GM12865 (cell line): ENCODE results near the gene WWP2.

Experiments
- DNase-seq: peaks from one replicate; pipeline ENCODE4 v3.0.0; 2010; ENCODE audit warnings: low read depth
- H3K4me3 ChIP-seq: 2 replicates; pipeline ENCODE4 v1.5.1; 2011; ENCODE audit warnings: mild to moderate bottlenecking, low read depth, low read length, control low read depth
- TF ChIP-seq, protein P1 (sequence below): IDR thresholded peaks from 2 replicates; pipeline ENCODE4 v1.5.1; 2011; ENCODE audit warnings: low read length, control low read depth, low read depth, inconsistent platforms; ENCODE audit not compliant: insufficient read depth; ENCODE audit errors: missing control alignments

The WWP2 gene

DNA sequence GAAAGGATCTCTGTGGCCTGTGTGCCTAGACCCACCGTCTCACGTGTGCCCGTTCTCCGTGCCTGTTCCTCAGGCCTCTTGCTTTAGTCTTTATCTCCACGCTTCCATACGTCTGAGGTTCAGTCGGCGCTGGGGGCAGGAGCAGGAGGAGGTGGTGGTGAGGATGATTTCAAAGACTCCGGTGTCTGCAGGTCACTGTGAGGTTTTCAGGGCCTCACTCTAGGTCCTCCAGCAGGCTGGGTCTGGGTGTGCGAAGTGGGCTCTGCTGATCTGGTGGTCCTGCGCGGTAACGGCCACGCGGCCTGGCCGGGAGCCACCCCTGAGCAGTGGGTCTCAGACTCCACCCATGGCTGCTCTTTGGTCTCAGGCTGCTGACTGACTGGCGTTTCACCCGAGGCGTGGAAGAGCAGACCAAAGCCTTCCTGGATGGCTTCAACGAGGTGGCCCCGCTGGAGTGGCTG, 174.6 kb downstream of the WWP2 start:
- TF ChIP-seq, protein P1, sequence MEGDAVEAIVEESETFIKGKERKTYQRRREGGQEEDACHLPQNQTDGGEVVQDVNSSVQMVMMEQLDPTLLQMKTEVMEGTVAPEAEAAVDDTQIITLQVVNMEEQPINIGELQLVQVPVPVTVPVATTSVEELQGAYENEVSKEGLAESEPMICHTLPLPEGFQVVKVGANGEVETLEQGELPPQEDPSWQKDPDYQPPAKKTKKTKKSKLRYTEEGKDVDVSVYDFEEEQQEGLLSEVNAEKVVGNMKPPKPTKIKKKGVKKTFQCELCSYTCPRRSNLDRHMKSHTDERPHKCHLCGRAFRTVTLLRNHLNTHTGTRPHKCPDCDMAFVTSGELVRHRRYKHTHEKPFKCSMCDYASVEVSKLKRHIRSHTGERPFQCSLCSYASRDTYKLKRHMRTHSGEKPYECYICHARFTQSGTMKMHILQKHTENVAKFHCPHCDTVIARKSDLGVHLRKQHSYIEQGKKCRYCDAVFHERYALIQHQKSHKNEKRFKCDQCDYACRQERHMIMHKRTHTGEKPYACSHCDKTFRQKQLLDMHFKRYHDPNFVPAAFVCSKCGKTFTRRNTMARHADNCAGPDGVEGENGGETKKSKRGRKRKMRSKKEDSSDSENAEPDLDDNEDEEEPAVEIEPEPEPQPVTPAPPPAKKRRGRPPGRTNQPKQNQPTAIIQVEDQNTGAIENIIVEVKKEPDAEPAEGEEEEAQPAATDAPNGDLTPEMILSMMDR, result no peak
- no peak overlapping the region for H3K4me3 ChIP-seq
- no peak for DNase-seq

DNA sequence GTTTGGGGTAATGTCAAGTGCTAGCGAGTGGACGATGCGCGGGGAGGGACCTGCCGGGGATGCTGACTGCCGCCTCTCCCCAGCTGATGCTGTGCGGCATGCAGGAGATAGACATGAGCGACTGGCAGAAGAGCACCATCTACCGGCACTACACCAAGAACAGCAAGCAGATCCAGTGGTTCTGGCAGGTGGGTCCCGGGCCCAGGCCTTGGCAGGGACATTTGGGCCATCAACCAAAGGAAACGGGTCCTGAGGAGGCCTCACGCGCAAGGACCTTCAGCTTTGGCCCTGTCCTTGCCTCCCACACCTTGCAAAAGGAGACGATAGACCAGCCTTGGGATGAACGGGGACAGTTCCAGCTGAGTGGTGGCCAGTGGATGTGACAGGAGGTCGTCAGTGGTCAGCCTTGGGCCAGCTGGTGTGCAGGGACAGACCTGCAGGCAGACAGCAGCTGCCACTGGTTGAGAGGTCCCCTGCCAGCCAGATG, 175.4 kb downstream of the WWP2 start:
- no peak for DNase-seq
- TF ChIP-seq, protein P1, result no peak
- no peak overlapping the region for H3K4me3 ChIP-seq

DNA sequence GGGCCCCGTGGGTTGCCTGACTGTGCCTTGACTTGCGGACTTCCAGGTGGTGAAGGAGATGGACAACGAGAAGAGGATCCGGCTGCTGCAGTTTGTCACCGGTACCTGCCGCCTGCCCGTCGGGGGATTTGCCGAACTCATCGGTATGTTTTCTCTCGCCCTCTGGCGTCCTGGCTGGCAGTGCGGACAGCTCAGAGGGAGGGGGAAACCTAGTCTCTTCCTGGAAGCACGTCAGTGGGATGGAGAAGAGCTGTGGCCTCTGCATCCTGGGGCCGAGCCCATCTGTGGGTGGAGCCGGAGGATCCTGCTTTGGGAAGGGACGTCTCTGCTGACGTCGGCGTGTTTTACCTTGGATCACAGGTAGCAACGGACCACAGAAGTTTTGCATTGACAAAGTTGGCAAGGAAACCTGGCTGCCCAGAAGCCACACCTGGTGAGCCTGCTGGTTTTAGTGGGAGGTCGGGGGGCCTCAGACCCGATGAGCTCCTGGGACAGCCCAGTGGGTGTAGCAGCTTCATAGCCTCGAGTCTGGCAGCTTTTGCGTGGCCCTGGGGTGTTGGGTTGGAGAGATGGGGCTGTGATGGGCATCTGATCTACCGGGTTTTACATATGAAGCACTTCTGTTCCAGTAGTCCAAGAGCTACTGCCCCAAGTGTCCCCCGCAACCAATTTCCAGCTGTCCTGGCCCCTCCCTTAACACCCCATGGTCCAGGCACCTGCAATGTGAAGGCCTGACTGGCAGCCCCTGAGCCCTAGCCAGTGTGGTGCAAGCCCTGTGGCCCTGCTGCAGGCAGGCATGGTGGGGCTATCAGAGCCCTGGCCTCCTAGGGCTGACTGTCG, 177.1 kb downstream of the WWP2 start:
- TF ChIP-seq, protein P1, result no peak
- DNase-seq, result no peak
- H3K4me3 ChIP-seq, result no peak overlapping the region

DNA sequence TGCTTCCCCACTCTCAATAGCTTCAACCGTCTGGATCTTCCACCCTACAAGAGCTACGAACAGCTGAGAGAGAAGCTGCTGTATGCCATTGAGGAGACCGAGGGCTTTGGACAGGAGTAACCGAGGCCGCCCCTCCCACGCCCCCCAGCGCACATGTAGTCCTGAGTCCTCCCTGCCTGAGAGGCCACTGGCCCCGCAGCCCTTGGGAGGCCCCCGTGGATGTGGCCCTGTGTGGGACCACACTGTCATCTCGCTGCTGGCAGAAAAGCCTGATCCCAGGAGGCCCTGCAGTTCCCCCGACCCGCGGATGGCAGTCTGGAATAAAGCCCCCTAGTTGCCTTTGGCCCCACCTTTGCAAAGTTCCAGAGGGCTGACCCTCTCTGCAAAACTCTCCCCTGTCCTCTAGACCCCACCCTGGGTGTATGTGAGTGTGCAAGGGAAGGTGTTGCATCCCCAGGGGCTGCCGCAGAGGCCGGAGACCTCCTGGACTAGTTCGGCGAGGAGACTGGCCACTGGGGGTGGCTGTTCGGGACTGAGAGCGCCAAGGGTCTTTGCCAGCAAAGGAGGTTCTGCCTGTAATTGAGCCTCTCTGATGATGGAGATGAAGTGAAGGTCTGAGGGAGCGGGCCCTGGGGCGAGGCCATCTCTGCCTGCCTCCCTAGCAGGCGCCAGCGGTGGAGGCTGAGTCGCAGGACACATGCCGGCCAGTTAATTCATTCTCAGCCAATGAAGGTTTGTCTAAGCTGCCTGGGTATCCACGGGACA, 177.9 kb downstream of the WWP2 start:
- DNase-seq, result no peak
- TF ChIP-seq, protein P1, result no peak

DNA sequence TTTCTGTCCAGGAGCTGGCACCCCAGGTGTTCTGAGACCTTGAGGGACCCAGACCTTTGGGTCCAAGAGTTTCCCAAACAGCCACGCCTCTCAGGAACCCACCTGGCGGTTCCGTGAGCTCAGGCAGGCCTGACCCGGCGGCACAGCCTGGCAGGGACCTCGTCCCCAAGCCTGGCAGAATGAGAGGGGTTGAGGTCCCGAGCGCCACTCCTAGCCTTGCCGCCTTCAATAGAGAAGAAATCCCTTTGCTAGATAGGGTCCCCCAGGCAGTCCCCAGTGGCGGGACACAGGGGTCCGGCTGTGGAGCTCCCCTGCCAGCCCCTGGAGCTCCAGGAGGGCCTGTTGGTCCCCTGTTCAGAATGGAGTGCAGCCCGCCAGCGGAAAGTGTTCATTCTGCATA, 178.5 kb downstream of the WWP2 start:
- no peak overlapping the region for H3K4me3 ChIP-seq
- DNase-seq, result no peak
- TF ChIP-seq, protein P1, result no peak

More for the DNA sequence above, 177.9 kb downstream of the WWP2 start:
- no peak overlapping the region for H3K4me3 ChIP-seq

DNA sequence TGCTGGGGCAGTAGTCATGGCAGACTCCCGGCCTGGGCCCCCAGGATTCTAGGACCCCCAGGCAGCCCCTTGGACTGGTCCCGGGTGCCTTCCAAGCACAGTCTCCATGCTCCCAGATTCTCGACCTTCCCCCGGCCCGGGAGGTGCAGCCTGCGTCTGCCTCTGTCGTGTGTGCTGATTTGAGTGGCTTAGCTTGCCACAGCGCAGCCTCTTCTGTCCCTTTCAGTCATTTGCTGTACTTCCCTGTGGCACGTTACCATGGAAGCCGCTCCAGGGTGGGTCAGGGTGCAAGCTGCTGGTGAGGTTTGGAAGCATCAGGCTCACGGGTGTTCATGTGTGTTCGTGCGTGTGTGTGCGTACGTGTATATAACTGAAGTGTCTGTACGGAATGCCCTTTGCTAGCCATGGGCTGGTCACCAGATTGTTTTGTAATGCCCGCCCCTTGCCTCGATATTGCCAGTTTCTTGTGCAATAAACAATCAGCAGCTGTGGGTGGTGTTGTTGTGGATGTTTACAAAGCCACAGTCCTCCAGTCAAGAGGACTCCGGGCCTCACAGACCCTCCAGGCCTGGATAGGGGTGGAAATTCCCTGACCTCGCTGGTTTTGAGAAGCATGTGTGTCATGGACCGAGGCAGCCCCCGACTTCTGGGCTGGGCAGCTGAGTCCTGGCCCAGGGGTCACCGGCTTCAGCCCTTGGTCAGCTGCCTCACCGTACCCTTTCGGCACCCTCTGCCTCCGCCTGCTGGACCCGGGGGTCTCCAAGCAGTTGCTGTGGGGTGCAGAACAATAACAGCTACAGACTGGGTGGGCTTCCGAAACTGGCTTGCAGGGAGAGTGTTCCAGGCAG, 179.3 kb downstream of the WWP2 start:
- no peak for DNase-seq
- H3K4me3 ChIP-seq, result no peak overlapping the region
- TF ChIP-seq, protein P1, result no peak
